Thyroid gland (tissue), 4 donors: ENCODE data around the gene GAD1.

ENCODE experiments used
- POLR2A ChIP-seq, 2 donors: fragments of 450-650 bp; IDR thresholded peaks; one replicate each; pipeline ENCODE4 v1.6.1; 2017; ENCODE audit warnings: antibody characterized with exemption in 2 of 2, mild to moderate bottlenecking in 2 of 2, moderate library complexity in 1 of 2
- TF ChIP-seq, protein P1 (sequence below), 6 experiments: fragments of 200-600 bp in 3 of 6; fragments of 450-650 bp in 3 of 6; sonication (generic) in 3 of 6; IDR thresholded peaks; one replicate each; pipeline ENCODE4 v1.5.1; 2016 to 2019; ENCODE audit warnings: antibody characterized with exemption in 6 of 6, mild to moderate bottlenecking in 2 of 6, inconsistent platforms in 1 of 6, moderate library complexity in 1 of 6

DNA sequence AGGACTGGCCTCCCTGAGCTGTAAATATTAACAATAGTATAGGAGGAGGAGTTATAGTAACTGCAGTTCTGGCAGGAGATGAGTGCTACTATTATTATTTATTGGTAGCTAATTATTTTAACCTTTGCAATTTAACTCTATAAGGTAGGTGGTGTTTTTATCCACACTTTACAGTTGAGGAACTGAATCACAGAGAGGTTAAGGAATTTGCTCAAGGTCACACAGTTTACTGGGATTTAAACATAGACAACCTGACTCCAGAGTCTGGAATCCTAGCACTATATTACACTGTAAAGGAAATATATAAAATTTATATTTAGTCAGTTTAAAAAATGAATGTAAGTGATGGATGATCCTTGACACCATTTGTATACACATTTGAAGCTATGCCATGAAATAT lies 44.4 kb upstream of the GAD1 start:
- TF ChIP-seq, protein P1, sequence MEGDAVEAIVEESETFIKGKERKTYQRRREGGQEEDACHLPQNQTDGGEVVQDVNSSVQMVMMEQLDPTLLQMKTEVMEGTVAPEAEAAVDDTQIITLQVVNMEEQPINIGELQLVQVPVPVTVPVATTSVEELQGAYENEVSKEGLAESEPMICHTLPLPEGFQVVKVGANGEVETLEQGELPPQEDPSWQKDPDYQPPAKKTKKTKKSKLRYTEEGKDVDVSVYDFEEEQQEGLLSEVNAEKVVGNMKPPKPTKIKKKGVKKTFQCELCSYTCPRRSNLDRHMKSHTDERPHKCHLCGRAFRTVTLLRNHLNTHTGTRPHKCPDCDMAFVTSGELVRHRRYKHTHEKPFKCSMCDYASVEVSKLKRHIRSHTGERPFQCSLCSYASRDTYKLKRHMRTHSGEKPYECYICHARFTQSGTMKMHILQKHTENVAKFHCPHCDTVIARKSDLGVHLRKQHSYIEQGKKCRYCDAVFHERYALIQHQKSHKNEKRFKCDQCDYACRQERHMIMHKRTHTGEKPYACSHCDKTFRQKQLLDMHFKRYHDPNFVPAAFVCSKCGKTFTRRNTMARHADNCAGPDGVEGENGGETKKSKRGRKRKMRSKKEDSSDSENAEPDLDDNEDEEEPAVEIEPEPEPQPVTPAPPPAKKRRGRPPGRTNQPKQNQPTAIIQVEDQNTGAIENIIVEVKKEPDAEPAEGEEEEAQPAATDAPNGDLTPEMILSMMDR (IDR thresholded peaks at IDR 0.05): no peak
- no peak for TF ChIP-seq POLR2A (IDR thresholded peaks at IDR 0.05)
